CD4-positive, alpha-beta T cell treated with Interleukin-4 for 1 hour (primary cell): ENCODE data around the gene ACADS.

Experiments used
- DNase-seq, 2 donors: peaks; one replicate each; pipeline ENCODE4 v3.0.0-alpha.2; 2020 to 2022

Gene ACADS

GRCh38 chr12:120758798-120759590 is 33.4 kb downstream of the ACADS start:
- DNase-seq, result no peak

- no peak for DNase-seq
Observed at GRCh38 chr12:120759591-120760348, 34.1 kb downstream of the ACADS start.

- DNase-seq, result peak; percentile 31 to 47
Observed at GRCh38 chr12:120760349-120761254, 35.0 kb downstream of the ACADS start.

- no peak for DNase-seq
Observed at GRCh38 chr12:120761519-120761934, 35.9 kb downstream of the ACADS start.

GRCh38 chr12:120762086-120762485 is 36.5 kb downstream of the ACADS start:
- DNase-seq, result no peak

GRCh38 chr12:120763250-120763649 is 37.6 kb downstream of the ACADS start:
- no peak for DNase-seq

- DNase-seq, result no peak
Observed at GRCh38 chr12:120764816-120765215, 39.2 kb downstream of the ACADS start.

- DNase-seq, result no peak
Observed at GRCh38 chr12:120766566-120766965, 40.9 kb downstream of the ACADS start.

GRCh38 chr12:120767071-120768024 is 41.7 kb downstream of the ACADS start:
- no peak for DNase-seq

GRCh38 chr12:120771097-120771496 is 45.5 kb downstream of the ACADS start:
- no peak for DNase-seq

- no peak for DNase-seq
Observed at GRCh38 chr12:120774169-120774916, 48.7 kb downstream of the ACADS start.

- DNase-seq, result no peak
Observed at GRCh38 chr12:120775862-120776552, 50.4 kb downstream of the ACADS start.

GRCh38 chr12:120783197-120783596 is 57.6 kb downstream of the ACADS start:
- DNase-seq, result no peak

- DNase-seq, result no peak
Observed at GRCh38 chr12:120784804-120785203, 59.2 kb downstream of the ACADS start.

GRCh38 chr12:120787889-120788288 is 62.3 kb downstream of the ACADS start:
- DNase-seq, result no peak
